Breast epithelium (tissue), 4 donors: ENCODE measurements around the gene NCKAP5. TPM values are rescaled to one million over a fixed set of nuclear protein-coding genes. Genes with fewer than 3 reads are reported as not detected.

Experiments used
- DNase-seq, 2 donors: peaks; one replicate each; pipeline ENCODE4 v3.0.0-alpha.2; 2019; ENCODE audit warnings: low spot score in 2 of 2
- H3K27ac ChIP-seq, 2 donors: fragments of 200-600 bp; sonication (generic) in 1 of 2; one replicate each; pipeline ENCODE4 v1.5.1; 2016 to 2019; ENCODE audit warnings: mild to moderate bottlenecking in 1 of 2
- H3K27me3 ChIP-seq, 2 donors: fragments of 200-600 bp; sonication (generic) in 1 of 2; one replicate each; pipeline versions ENCODE4 v1.5.1 to v1.6.0; 2017 to 2019; ENCODE audit warnings: control low read depth in 1 of 2, mild to moderate bottlenecking in 1 of 2
- H3K36me3 ChIP-seq: fragments of 200-600 bp; one replicate; pipeline ENCODE4 v1.5.1; 2019
- H3K4me1 ChIP-seq, 2 donors: fragments of 200-600 bp; sonication (generic); one replicate each; pipeline ENCODE4 v1.5.1; 2016 to 2019; ENCODE audit warnings: control low read depth in 1 of 2
- H3K4me3 ChIP-seq, 3 donors: fragments of 200-600 bp; sonication (generic); 1 replicate in 2 of 3; 2 replicates in 1 of 3; pipeline ENCODE4 v1.5.1; 2016 to 2019; ENCODE audit warnings: mild to moderate bottlenecking in 3 of 3, moderate library complexity in 2 of 3
- H3K9me3 ChIP-seq, 2 donors: fragments of 200-600 bp; sonication (generic) in 1 of 2; one replicate each; pipeline ENCODE4 v1.5.1; 2016 to 2019; ENCODE audit warnings: control low read depth in 1 of 2
- CTCF ChIP-seq, 3 donors: fragments of 450-650 bp; IDR thresholded peaks; one replicate each; pipeline ENCODE4 v1.5.1; 2016 to 2017; ENCODE audit warnings: antibody characterized with exemption in 3 of 3, mild to moderate bottlenecking in 3 of 3, moderate library complexity in 3 of 3
- POLR2A ChIP-seq: fragments of 450-650 bp; IDR thresholded peaks from one replicate; pipeline ENCODE4 v1.6.1; 2016; ENCODE audit warnings: antibody characterized with exemption, mild to moderate bottlenecking, moderate library complexity
- POLR2AphosphoS5 ChIP-seq, 3 donors: sonication (generic); formaldehyde crosslinking; IDR thresholded peaks; one replicate each; pipeline ENCODE4 v1.6.1; 2017; ENCODE audit warnings: antibody characterized with exemption in 3 of 3
- intact Hi-C: fragments of 100-400 bp; cut with DNase I; formaldehyde crosslinking; loops from one replicate; pipeline ENCODE4 v1.15.1; 2023; ENCODE audit warnings: low total_unique reads
- total RNA-seq, 3 donors: library from RNA; depleted of rRNA; stranded (reverse); fragments of >200 nt; gene quantifications; one replicate each; pipeline ENCODE4 v1.1.0, GENCODE V29; 2016

Gene NCKAP5
- total RNA-seq, 3 donors from 2014 or later = 1.1 to 10.5 (median 6.1) TPM

GRCh38 chr2:133422931-133423351 is 145.3 kb downstream of the NCKAP5 start:
- no peaks in the 10 kb centered on the region for H3K36me3 ChIP-seq
- H3K27ac ChIP-seq = no peak overlapping the region
- intact Hi-C loops = no loop called here
- no peak for DNase-seq
- no peaks in the 10 kb centered on the region for H3K27me3 ChIP-seq
- H3K4me1 ChIP-seq = no peaks in the 10 kb centered on the region
- H3K4me3 ChIP-seq = no peak overlapping the region
- H3K9me3 ChIP-seq = no peaks in the 10 kb centered on the region
- no peak for TF ChIP-seq POLR2A
- TF ChIP-seq CTCF (IDR thresholded peaks at IDR 0.05) = no peak

DNA sequence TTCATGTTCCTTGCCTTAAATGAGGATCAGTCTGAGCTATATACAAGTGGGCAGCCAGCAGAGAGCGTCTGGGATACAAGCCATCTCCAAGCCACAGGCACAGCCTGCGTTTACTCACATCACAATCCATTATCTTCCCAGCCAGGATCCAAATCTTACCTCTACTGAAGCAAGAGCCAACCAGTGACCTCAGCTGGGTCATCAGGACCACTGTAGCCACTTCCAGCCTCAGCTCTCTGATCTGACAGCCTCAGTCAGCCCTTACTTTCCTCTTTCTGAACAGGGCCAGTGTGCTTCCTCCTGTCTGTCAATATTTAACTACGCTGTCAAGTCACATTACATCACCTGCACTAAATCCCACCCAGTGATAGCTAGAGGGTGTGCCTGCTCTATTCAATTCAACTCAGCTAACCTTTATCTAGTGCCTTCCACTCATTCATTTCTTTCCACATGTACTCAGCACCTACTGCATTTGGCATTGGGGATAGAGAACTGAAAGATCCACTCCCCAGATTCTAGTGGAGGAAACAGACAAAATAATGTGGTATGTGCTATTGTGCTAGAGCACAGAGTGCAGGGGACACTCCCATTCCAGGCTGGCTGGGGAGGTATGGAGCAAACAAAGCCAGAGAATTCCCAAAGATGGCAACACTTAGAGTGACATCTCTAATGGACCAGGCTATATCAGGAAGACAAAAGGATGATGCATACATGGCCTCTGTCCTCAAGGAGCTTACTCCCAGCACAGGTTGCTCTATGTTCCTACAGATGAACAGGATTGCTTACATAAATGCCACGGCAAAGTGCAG is 146.5 kb downstream of the NCKAP5 start:
- no peaks in the 10 kb centered on the region for H3K9me3 ChIP-seq
- peak overlapping the region; percentile 23 to 46 for H3K27ac ChIP-seq
- intact Hi-C loops = no loop called here
- TF ChIP-seq POLR2AphosphoS5 (IDR thresholded peaks at IDR 0.05) = no peak
- TF ChIP-seq CTCF (IDR thresholded peaks at IDR 0.05) = no peak
- no peak for TF ChIP-seq POLR2A
- DNase-seq = no peak
- no peak overlapping the region for H3K4me3 ChIP-seq
- H3K4me1 ChIP-seq = no peaks in the 10 kb centered on the region
- no peaks in the 10 kb centered on the region for H3K36me3 ChIP-seq
- no peaks in the 10 kb centered on the region for H3K27me3 ChIP-seq

DNA sequence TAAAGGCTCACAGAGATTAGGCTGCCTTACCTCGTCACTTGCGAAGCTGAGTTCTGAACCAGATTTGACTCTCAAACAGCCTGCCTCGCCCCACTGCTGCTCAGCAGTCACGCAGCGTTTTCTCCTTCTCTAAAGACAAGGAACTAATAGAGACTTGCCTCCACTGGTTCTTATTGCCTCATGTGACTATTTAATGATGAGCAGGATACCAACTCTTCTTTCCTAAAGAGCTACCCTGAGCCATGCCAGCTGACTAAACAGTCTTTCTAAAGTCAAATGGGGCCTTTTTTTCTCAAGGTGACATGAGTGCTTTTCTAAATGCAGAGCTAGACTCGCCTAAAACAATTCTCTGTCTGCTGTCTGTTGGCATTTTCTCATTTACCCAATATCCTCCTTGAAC is 147.5 kb downstream of the NCKAP5 start:
- Histone ChIP-seq H3K27ac (no peak overlapping the region), H3K36me3 (no peaks in the 10 kb centered on the region), H3K27me3 (no peaks in the 10 kb centered on the region), H3K9me3 (no peaks in the 10 kb centered on the region), H3K4me3 (no peak overlapping the region), H3K4me1 (no peaks in the 10 kb centered on the region)
- TF ChIP-seq CTCF (IDR thresholded peaks at IDR 0.05) (no peak), POLR2A (no peak), POLR2AphosphoS5 (IDR thresholded peaks at IDR 0.05) (no peak)
- DNase-seq = no peak
- intact Hi-C loops = no loop called here

DNA sequence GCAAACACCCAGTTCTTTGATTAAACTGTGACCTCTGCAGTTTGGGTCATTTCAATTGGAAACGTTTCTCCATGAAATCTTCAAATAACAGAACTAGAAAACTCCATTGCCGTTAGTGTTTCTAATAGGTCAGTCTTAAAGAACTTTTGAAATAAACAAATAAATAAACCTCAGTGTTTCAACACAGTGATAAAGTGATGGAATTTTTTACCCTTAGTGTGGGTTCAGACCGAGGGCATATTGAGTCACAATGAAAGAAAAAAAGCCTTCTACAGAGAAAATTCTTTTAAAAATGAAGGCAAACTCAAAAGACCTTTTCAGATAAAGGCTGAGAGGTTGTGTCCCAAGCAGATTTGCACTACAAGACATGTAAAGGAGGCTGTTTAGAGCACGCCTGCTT is 149.6 kb downstream of the NCKAP5 start:
- H3K27me3 ChIP-seq = no peaks in the 10 kb centered on the region
- H3K9me3 ChIP-seq = no peaks in the 10 kb centered on the region
- intact Hi-C loops = no loop called here
- H3K4me1 ChIP-seq = no peaks in the 10 kb centered on the region
- TF ChIP-seq CTCF (IDR thresholded peaks at IDR 0.05) (no peak), POLR2A (no peak), POLR2AphosphoS5 (IDR thresholded peaks at IDR 0.05) (no peak)
- DNase-seq = no peak
- H3K27ac ChIP-seq = no peak overlapping the region
- H3K36me3 ChIP-seq = no peaks in the 10 kb centered on the region
- no peak overlapping the region for H3K4me3 ChIP-seq

GRCh38 chr2:133418021-133418420 is 150.2 kb downstream of the NCKAP5 start:
- H3K27ac ChIP-seq = no peak overlapping the region
- intact Hi-C loops = no loop called here
- TF ChIP-seq POLR2AphosphoS5 (IDR thresholded peaks at IDR 0.05) (no peak), POLR2A (no peak), CTCF (IDR thresholded peaks at IDR 0.05) (no peak)

More at GRCh38 chr2:133418021-133418420, 150.2 kb downstream of the NCKAP5 start:
- no peaks in the 10 kb centered on the region for H3K27me3 ChIP-seq
- H3K9me3 ChIP-seq = no peaks in the 10 kb centered on the region
- H3K4me1 ChIP-seq = no peaks in the 10 kb centered on the region
- H3K4me3 ChIP-seq = no peak overlapping the region
- no peaks in the 10 kb centered on the region for H3K36me3 ChIP-seq
- DNase-seq = no peak
